ENCODE data around the gene MOB3C.

Gene MOB3C

GRCh38 chr1:46605232-46605631 lies 11.4 kb downstream of the MOB3C start:
- no peak for DNase-seq (ENCODE audit: low spot score)

GRCh38 chr1:46603858-46604549 lies 12.6 kb downstream of the MOB3C start, which contains the start of gene MKNK1:
TSS of gene MKNK1 (minus strand) at chr1:46604268. CDS start at chr1:46583327, 20,941 bp downstream.
- peak; percentile 97 for DNase-seq (ENCODE audit: low spot score)

GRCh38 chr1:46603481-46603857 lies 13.1 kb downstream of the MOB3C start:
- peak; percentile 29 for DNase-seq (ENCODE audit: low spot score)

- no peak for DNase-seq (ENCODE audit: low spot score)
Observed at GRCh38 chr1:46601257-46602007, 15.2 kb downstream of the MOB3C start.

GRCh38 chr1:46599059-46599970 lies 17.3 kb downstream of the MOB3C start:
- DNase-seq (ENCODE audit: low spot score) = no peak

GRCh38 chr1:46596846-46597245 lies 19.8 kb downstream of the MOB3C start:
- no peak for DNase-seq (ENCODE audit: low spot score)

GRCh38 chr1:46596036-46596435 lies 20.6 kb downstream of the MOB3C start:
- no peak for DNase-seq (ENCODE audit: low spot score)

GRCh38 chr1:46595127-46595526 lies 21.5 kb downstream of the MOB3C start:
- no peak for DNase-seq (ENCODE audit: low spot score)

GRCh38 chr1:46594063-46594462 lies 22.5 kb downstream of the MOB3C start:
- DNase-seq (ENCODE audit: low spot score) = no peak

- DNase-seq (ENCODE audit: low spot score) = no peak
Observed at GRCh38 chr1:46592823-46593222, 23.8 kb downstream of the MOB3C start.

GRCh38 chr1:46589529-46589928 lies 27.1 kb downstream of the MOB3C start:
- no peak for DNase-seq (ENCODE audit: low spot score)

GRCh38 chr1:46587069-46587468 lies 29.5 kb downstream of the MOB3C start:
- DNase-seq (ENCODE audit: low spot score) = no peak

- DNase-seq (ENCODE audit: low spot score) = no peak
Observed at GRCh38 chr1:46585312-46585938, 31.2 kb downstream of the MOB3C start.

- no peak for DNase-seq (ENCODE audit: low spot score)
Observed at GRCh38 chr1:46583494-46583893, 33.1 kb downstream of the MOB3C start.

- DNase-seq (ENCODE audit: low spot score) = no peak
Observed at GRCh38 chr1:46582972-46583371, 33.6 kb downstream of the MOB3C start.

GRCh38 chr1:46581681-46582455 lies 34.7 kb downstream of the MOB3C start:
- no peak for DNase-seq (ENCODE audit: low spot score)

GRCh38 chr1:46580140-46580903 lies 36.3 kb downstream of the MOB3C start:
- no peak for DNase-seq (ENCODE audit: low spot score)

GRCh38 chr1:46577671-46578070 lies 38.9 kb downstream of the MOB3C start:
- DNase-seq (ENCODE audit: low spot score) = no peak

GRCh38 chr1:46576596-46576995 lies 40.0 kb downstream of the MOB3C start:
- no peak for DNase-seq (ENCODE audit: low spot score)

GRCh38 chr1:46575778-46576177 lies 40.8 kb downstream of the MOB3C start:
- DNase-seq (ENCODE audit: low spot score) = no peak

Data from NAMALWA (cell line).